ENCODE data around the gene UBR3. TPM values are rescaled to one million over a fixed set of nuclear protein-coding genes. Genes with fewer than 3 reads are reported as not detected.
"Not testable (repeated sequence)": the region's sequence is repeated elsewhere in the genome, so short reads cannot be mapped to it uniquely, and the experiment has no call there.

Gene UBR3
- total and polyA plus RNA-seq, 8 donors = 4.8 to 151 (median 37.3) TPM

DNA sequence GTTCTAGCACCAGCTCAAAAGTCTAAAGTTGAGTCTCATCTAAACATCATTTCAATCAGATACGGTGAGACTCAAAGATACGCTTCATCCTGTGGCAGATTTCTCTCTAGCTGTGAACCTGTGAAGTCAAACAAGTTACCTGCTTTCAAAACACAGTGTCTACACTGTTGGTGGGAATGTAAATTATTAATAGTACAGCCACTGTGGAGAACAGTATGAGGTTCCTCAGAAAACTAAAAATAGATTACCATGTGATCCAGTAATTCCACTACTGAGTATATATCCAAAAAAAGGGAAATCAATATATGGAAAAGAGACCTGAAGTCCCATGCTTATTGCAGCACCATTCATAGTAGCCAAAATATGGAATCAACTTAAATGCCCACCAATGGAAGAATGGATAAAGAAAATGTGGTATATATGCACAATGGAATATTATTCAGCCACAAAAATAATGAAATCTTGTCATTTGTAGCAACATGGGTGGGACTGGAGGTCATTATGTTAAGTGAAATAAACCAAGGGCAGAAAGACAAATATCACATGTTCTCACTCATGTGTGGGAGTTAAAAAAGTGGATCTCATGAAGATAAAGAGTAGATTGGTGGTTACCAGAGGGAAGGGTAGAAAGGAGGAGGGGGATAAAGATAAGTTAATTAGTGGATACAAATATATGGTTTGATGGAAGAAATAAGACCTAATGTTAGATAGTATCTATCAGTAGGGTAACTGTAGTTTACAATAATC, 11.7 kb downstream of the UBR3 start:
- no peak overlapping the region for H3K27ac ChIP-seq
- no peaks in the 10 kb centered on the region for H3K9me3 ChIP-seq
- no peaks in the 10 kb centered on the region for H3K27me3 ChIP-seq
- H3K4me1 ChIP-seq = peaks cover 0 to 63% (median 33%) of the 10 kb centered on the region in 4 donors
- peaks cover 0 to 13% (median 11%) of the 10 kb centered on the region in 4 donors for H3K36me3 ChIP-seq
- WGBS, 5 donors = 93 to 98% (median 95%) methylated on average over 2 of the region's 2 CpGs
- intact Hi-C loops (cut with DNase I; ENCODE audit: low total_unique reads) = no loop called here
- no peak for DNase-seq
- no peak overlapping the region for H3K4me3 ChIP-seq
- no peak for TF ChIP-seq EP300 (IDR thresholded peaks at IDR 0.05)
- TF ChIP-seq, protein P1, sequence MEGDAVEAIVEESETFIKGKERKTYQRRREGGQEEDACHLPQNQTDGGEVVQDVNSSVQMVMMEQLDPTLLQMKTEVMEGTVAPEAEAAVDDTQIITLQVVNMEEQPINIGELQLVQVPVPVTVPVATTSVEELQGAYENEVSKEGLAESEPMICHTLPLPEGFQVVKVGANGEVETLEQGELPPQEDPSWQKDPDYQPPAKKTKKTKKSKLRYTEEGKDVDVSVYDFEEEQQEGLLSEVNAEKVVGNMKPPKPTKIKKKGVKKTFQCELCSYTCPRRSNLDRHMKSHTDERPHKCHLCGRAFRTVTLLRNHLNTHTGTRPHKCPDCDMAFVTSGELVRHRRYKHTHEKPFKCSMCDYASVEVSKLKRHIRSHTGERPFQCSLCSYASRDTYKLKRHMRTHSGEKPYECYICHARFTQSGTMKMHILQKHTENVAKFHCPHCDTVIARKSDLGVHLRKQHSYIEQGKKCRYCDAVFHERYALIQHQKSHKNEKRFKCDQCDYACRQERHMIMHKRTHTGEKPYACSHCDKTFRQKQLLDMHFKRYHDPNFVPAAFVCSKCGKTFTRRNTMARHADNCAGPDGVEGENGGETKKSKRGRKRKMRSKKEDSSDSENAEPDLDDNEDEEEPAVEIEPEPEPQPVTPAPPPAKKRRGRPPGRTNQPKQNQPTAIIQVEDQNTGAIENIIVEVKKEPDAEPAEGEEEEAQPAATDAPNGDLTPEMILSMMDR (IDR thresholded peaks at IDR 0.05) = no peak
- no peak for TF ChIP-seq POLR2AphosphoS5 (IDR thresholded peaks at IDR 0.05)
- no peak for TF ChIP-seq POLR2A (IDR thresholded peaks at IDR 0.05)

GRCh38 chr2:169839954-169840746, 12.9 kb downstream of the UBR3 start:
- Histone ChIP-seq H3K36me3 (peaks cover 0 to 13% (median 11%) of the 10 kb centered on the region in 4 donors), H3K9me3 (no peaks in the 10 kb centered on the region), H3K27me3 (no peaks in the 10 kb centered on the region), H3K4me3 (no peak overlapping the region), H3K27ac (no peak overlapping the region), H3K4me1 (peaks cover 0 to 54% (median 28%) of the 10 kb centered on the region in 4 donors)
- intact Hi-C loops (cut with DNase I; ENCODE audit: low total_unique reads) = no loop called here
- TF ChIP-seq, protein P1 (IDR thresholded peaks at IDR 0.05) = no peak
- TF ChIP-seq EP300 (IDR thresholded peaks at IDR 0.05) (no peak), POLR2AphosphoS5 (IDR thresholded peaks at IDR 0.05) (no peak), POLR2A (IDR thresholded peaks at IDR 0.05) (no peak)
- DNase-seq = peak in 1 of 2 donors; percentile 23
- WGBS, 5 donors = 78 to 90% (median 80%) methylated on average over 9 to 10 of the region's 10 CpGs

DNA sequence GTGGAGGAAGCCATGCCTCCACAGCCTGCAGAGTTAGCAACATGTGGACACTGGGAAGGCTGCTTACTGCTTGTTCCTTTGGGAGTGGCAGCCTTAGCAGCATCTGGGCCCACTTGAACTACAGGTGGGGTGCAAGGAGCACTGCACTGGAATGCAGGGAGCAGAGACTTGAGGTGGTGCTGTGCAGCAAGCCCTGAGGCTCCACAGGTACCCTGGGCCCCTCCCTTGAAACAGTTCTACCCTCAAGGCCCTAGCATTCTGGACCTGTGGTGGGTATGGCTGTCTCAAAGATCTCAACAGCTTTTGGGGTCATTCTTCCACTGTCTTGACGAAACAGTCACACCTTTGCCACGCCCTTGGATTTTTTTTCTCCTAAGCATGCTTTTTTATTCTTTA, 13.5 kb downstream of the UBR3 start:
- TF ChIP-seq POLR2AphosphoS5 (IDR thresholded peaks at IDR 0.05) (no peak), EP300 (IDR thresholded peaks at IDR 0.05) (no peak), POLR2A (IDR thresholded peaks at IDR 0.05) (no peak)
- TF ChIP-seq, protein P1 (IDR thresholded peaks at IDR 0.05) = no peak
- 90 to 93% (median 92%) methylated on average over 2 of the region's 2 CpGs for WGBS, 5 donors
- peaks cover 0 to 13% (median 11%) of the 10 kb centered on the region in 4 donors for H3K36me3 ChIP-seq
- DNase-seq = no peak
- no peak overlapping the region for H3K27ac ChIP-seq
- no peaks in the 10 kb centered on the region for H3K27me3 ChIP-seq
- no peaks in the 10 kb centered on the region for H3K9me3 ChIP-seq
- H3K4me1 ChIP-seq = peaks cover 0 to 51% (median 28%) of the 10 kb centered on the region in 4 donors
- H3K4me3 ChIP-seq = no peak overlapping the region
- intact Hi-C loops (cut with DNase I; ENCODE audit: low total_unique reads) = no loop called here

DNA sequence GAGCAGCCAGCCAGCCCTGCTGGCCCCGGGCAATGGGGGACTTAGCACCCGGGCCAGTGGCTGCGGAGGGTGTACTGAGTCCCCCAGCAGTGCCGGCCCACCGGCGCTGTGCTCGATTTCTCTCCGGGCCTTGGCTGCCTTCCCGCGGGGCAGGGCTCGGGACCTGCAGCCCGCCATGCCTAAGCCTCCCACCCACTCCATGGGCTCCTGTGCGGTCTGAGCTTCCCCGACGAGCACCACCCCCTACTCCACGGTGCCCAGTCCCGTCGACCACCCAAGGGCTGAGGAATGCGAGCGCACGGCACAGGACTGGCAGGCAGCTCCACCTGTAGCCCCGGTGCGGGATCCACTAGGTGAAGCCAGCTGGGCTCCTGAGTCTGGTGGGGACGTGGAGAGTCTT, 14.4 kb downstream of the UBR3 start:
- WGBS, 5 donors = 95 to 100% (median 97%) methylated on average over 9 to 19 of the region's 24 CpGs; no CpG with 5 or more reads in 1 of the 5 donors
- DNase-seq; H3K9me3 ChIP-seq; H3K4me3 ChIP-seq; intact Hi-C loops (cut with DNase I; ENCODE audit: low total_unique reads); H3K27ac ChIP-seq; H3K27me3 ChIP-seq: not testable (repeated sequence)
- Histone ChIP-seq H3K36me3 (peaks cover 0 to 13% (median 11%) of the 10 kb centered on the region in 4 donors), H3K4me1 (peaks cover 0 to 54% (median 29%) of the 10 kb centered on the region in 4 donors)
